B cell (primary cell): ENCODE measurements around the gene TACR2.

Experiments used
- CTCF ChIP-seq: fragments of 200-600 bp; IDR thresholded peaks from one replicate; pipeline ENCODE4 v1.8.0; 2022; ENCODE audit warnings: antibody characterized with exemption, mild to moderate bottlenecking
- EZH2 ChIP-seq: IDR thresholded peaks from 2 replicates; pipeline ENCODE4 v1.6.1; 2012; ENCODE audit warnings: borderline replicate concordance, low read depth, mild to moderate bottlenecking, moderate library complexity, low read length; ENCODE audit not compliant: insufficient read depth, poor library complexity, severe bottlenecking

GRCh38 chr10:69461243-69462025 lies 44.7 kb upstream of the TACR2 start:
- no peak for TF ChIP-seq CTCF
- no peak for TF ChIP-seq EZH2
